NCI-H748 (cell line): ENCODE results near the gene SH3PXD2A.

Experiments used
- DNase-seq: peaks from one replicate; lab custom pipeline; 2025; ENCODE audit not compliant: unreplicated experiment; lab: John Stamatoyannopoulos, UW

The SH3PXD2A gene

GRCh38 chr10:103834436-103835095 lies 20.8 kb downstream of the SH3PXD2A start:
- no peak for DNase-seq

GRCh38 chr10:103833731-103834365 lies 21.5 kb downstream of the SH3PXD2A start:
- DNase-seq, result no peak

DNA sequence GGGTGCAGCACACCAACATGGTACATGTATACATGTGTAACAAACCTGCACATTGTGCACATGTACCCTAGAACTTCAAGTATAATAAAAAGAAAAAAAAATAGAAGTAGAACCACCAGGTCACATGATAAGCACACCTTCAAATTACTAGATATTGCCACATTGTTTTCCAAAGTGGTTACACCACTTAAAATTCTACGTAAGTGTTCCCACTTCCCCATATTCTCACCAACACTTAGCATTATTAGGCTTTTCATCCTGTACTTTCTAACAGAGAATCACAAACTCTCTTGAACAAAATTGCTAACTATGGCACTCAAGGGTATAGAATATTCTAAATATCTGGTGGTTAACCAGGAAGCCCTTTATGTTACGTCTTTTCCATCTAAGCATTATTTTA lies 22.6 kb downstream of the SH3PXD2A start:
- DNase-seq, result no peak

- no peak for DNase-seq
These were observed 25.4 kb downstream of the SH3PXD2A start for GRCh38 chr10:103829838-103830465.

DNA sequence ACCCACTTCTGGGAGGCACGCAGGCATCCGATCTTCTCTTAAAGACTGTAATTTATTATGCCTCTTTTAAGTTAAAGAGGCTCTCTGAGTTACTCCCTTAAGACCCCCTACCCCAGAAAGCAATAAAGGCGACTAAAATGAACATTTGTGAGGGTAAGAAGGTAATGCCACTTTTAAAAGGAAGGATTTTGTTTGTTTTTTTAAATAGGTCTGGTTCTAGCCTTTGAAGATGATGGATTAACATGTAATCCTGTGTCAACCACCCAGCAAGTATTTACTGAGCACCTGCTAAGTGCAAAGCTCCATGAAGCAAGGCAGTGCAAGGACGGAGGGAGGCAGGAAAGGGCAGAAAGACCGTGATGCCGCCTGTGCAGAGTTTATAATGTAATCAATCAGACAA lies 26.1 kb downstream of the SH3PXD2A start:
- DNase-seq, result no peak

GRCh38 chr10:103828587-103829197 lies 26.7 kb downstream of the SH3PXD2A start:
- DNase-seq, result no peak

DNA sequence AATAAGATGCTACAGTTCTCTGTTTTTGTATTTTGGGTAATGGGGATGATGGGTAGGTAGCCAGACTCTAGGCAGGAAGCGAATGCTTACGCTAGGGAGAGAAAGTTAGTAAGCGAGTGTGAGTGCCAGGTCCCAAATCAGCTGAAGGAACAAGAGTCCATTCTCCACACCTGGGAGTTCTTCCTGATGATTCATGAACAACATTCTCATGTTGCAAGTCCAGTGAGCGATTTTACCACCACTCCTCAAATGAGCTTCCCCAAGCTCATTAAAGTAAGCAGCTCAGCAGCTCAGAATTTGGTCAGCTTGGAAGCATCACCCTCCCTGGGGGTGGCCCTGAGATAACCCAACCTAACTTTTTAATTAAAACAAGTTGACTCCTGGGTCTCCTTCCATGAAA lies 27.3 kb downstream of the SH3PXD2A start:
- DNase-seq, result no peak

- no peak for DNase-seq
These were observed 28.5 kb downstream of the SH3PXD2A start for GRCh38 chr10:103826885-103827284.

- no peak for DNase-seq
These were observed 31.1 kb downstream of the SH3PXD2A start for GRCh38 chr10:103824281-103824680.

DNA sequence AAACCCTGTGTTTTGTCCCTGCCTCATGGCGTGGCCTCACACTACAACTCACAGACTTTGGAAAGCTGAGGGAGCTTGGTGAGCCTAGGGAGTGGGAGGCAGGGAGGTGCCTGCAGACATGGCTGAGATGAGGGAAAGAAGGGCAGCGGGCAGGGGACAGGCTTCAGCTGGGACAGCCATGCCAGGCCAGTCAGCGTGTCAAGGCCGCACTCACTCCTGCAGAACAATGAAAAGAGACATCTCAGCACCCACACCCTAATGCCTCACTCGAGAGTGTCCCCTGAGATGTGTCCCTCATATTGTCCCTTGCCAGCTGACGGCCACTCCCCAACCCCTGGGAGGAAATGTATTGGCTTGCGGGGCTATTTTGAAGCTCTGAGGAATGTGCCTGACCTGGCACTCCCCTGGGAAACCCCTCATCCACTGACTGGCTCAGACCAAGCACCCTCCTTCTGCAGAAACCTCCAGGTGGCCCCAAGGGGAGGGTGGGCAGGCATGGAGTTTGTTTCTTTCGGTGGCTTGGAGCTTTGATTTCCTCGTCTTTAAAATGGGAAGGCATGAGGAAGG lies 31.6 kb downstream of the SH3PXD2A start:
- no peak for DNase-seq

GRCh38 chr10:103822800-103823199 lies 32.6 kb downstream of the SH3PXD2A start:
- no peak for DNase-seq

DNA sequence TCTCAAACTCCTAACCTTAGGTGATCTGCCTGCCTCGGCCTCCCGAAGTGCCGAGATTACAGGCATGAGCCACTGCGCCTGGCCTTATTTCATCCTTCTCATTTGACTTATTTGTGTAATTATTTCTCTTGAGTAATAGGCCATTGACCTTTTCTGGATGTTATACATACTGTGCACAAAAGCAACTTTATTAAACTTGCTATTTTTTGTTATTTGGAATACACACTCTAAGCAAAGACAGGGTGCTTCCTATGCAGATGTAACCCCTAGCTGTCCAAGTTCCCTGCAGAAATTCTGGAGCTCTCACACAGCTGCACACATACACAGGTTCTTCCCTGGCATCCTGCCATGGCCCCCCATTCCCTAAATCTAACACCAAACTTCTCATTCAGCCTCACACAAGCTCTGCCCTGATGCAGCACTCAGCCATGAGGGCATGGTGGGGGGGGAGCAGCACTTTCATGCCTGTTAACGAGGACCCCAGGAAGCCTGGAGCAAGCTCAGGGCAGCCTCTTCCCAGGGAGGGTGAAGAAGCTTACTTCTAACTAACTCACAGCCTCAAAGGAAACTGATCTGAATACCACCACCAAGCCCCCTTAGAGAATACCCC lies 33.2 kb downstream of the SH3PXD2A start:
- no peak for DNase-seq

DNA sequence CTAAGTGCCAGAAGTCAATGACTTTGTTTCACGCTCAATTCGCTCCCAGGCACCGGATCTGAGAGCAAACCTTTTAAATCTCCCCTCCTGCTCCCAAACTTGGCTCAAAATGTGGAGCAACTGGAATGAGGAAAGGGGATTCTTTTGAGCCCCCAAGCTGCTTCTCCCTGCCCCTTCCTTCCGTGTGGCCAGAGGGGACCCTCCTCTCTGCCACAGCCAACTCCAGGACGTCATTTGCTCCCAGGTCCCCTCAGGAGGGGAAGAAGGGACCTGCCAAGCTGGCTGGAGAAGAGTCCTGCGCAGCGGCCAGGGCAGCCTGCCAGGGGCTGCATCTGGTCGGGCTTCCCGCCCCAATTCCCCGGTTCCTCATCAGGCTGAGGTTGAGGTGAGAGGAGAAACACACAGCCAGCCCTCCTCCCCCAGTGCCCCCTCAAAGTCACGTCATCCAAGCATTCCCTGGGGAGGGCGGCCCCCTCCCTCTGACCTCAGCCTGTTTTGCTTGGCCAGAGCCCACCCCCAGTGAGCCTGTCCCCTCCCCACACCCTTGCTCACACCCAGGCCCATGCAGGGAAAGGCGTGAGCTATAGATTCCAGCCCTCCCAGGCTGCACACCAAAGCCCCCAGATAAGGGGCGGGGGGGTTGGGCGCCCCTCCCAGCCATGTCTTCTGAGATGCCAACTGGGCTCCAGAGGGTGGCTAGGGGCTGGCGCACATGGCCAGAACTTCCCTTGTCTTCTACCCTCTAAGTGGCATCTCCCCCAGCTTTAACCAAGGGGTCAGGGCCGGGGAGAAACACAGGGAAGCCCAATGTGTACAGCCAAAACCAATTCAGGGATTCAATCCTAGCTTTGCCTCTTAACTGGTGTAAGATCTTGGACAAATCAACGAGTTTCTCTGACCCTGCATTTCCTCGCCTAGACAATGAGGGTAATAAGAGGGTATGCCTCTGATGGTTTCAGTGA lies 35.0 kb downstream of the SH3PXD2A start:
- no peak for DNase-seq

- no peak for DNase-seq
These were observed 35.9 kb downstream of the SH3PXD2A start for GRCh38 chr10:103819493-103819892.

DNA sequence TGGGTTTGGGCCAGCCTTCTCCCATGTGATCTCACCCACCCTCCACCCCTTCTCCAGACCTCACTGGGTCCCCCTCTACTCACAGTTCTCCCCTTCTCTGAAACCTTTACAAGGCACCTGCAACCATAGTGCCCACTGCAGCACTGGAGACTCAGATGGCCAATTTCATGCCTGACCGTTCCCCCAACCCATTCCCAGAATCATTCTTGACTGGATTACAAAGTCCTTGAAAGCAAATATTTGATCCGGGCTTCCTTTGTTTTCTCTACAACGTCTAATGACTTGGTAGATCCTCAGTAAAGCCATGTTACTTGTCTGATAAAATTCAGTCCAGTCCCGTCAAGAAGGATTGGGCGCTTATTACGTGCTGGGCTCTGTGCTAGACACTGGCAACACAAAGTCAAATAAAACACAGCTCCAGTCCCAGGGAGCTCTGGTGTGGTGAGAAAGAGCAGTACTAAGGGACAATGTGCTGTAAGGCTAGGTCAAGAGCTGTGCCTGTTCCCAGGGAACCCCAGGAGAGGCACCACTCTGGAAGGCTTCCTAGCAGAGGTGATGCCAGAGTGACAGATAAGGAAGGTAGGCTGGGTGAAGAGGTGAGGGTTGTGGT lies 36.5 kb downstream of the SH3PXD2A start:
- no peak for DNase-seq

GRCh38 chr10:103818105-103818504 lies 37.3 kb downstream of the SH3PXD2A start:
- DNase-seq, result no peak

DNA sequence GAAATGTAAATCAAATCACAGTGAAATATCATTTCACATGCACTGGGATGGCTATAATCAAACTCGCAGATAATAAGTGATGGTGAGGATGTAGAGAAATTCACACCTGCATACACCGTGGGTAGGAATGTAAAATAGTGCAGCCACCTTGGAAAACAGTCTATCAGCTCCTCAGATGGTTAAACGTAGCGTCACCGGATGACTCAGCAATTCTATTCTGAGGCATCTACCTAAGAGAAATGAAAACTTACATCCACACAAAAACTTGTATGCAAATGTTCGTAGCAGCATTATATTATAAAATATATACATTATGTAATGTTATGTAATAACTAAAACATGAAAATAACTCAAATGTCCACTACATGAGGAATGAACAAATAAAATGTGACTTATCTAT lies 38.9 kb downstream of the SH3PXD2A start:
- DNase-seq, result no peak

GRCh38 chr10:103814626-103815370 lies 40.6 kb downstream of the SH3PXD2A start:
- DNase-seq, result no peak

DNA sequence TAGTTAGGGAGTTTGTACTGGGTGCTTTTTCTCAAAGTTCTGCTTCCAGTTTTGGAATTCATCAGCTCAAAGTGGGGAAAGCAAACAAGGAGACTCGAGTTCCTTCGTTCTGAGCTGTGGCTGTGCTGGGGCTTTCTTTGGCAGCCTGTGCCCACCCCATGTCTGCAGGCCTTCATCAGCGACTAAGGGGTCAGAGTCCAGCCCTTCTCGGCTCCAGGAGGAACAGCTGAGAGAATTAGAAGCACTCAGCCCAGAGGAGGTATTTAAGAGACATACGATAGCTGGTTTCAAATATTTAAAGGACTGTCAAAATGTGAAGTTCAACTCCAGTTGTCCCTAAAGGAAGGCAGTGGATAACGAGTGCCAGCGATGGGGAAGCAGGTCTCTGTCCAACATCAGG lies 41.3 kb downstream of the SH3PXD2A start:
- DNase-seq, result no peak
